ENCODE results near the gene ZBTB21.

GRCh38 chr21:41976611-41977010, 33.5 kb downstream of the ZBTB21 start:
- TF ChIP-seq CTCF (IDR thresholded peaks at IDR 0.05; ENCODE audit: low read length) (no peak), EZH2 (optimal IDR thresholded peaks at IDR 0.05; ENCODE audit: low read depth, low read length) (no peak)

All from MM.1S (cell line).